Mesenchymal stem cell (in vitro differentiated cells and primary cell): ENCODE data around the gene KRTAP9-8.

Experiments used
- DNase-seq: peaks from one replicate; pipeline ENCODE4 v3.0.0-alpha.2; 2013
- H2AFZ ChIP-seq: one replicate; pipeline ENCODE4 v1.6.1; 2013; ENCODE audit warnings: low read depth, mild to moderate bottlenecking, control low read depth, inconsistent platforms, low read length, moderate library complexity
- H2AK5ac ChIP-seq: 2 replicates; pipeline ENCODE4 v1.6.1; 2013; ENCODE audit warnings: low read length, moderate library complexity, mild to moderate bottlenecking, inconsistent platforms; ENCODE audit not compliant: severe bottlenecking
- H2BK120ac ChIP-seq: one replicate; pipeline ENCODE4 v1.6.1; 2013; ENCODE audit warnings: low read depth, mild to moderate bottlenecking, inconsistent platforms, low read length, moderate library complexity
- H2BK12ac ChIP-seq, 2 experiments: one replicate each; pipeline ENCODE4 v1.6.1; 2013; ENCODE audit warnings: inconsistent platforms in 2 of 2, low read length in 2 of 2, mild to moderate bottlenecking in 2 of 2, moderate library complexity in 2 of 2, control low read depth in 1 of 2
- H2BK15ac ChIP-seq: one replicate; pipeline ENCODE4 v1.6.1; 2013; ENCODE audit warnings: mild to moderate bottlenecking, low read depth, inconsistent platforms; ENCODE audit not compliant: poor library complexity, severe bottlenecking
- H2BK5ac ChIP-seq: 2 replicates; pipeline ENCODE4 v1.6.1; 2013; ENCODE audit warnings: low read depth, mild to moderate bottlenecking, low read length, control low read depth, inconsistent platforms; ENCODE audit not compliant: poor library complexity, severe bottlenecking
- H3K14ac ChIP-seq, 2 experiments: one replicate each; pipeline ENCODE4 v1.6.1; 2013; ENCODE audit warnings: inconsistent platforms in 2 of 2, low read length in 2 of 2, control low read depth in 1 of 2, mild to moderate bottlenecking in 1 of 2, moderate library complexity in 1 of 2
- H3K18ac ChIP-seq, 2 experiments: one replicate each; pipeline ENCODE4 v1.6.1; 2013; ENCODE audit warnings: inconsistent platforms in 2 of 2, low read length in 2 of 2, control low read depth in 1 of 2, low read depth in 1 of 2, mild to moderate bottlenecking in 1 of 2
- H3K23ac ChIP-seq, 2 experiments: one replicate each; pipeline ENCODE4 v1.6.1; 2013; ENCODE audit warnings: inconsistent platforms in 2 of 2, low read length in 2 of 2, mild to moderate bottlenecking in 2 of 2, moderate library complexity in 2 of 2, control low read depth in 1 of 2
- H3K27ac ChIP-seq: 2 replicates; pipeline ENCODE4 v1.5.1; 2013; ENCODE audit warnings: mild to moderate bottlenecking, moderate library complexity, low read length, control low read depth, inconsistent platforms; ENCODE audit not compliant: poor library complexity, severe bottlenecking
- H3K27me3 ChIP-seq, 2 experiments: 2 replicates each; pipeline versions ENCODE4 v1.6.1 to v1.7.0; 2013; ENCODE audit warnings: low read length in 2 of 2, mild to moderate bottlenecking in 2 of 2, moderate library complexity in 2 of 2, control low read depth in 1 of 2, inconsistent platforms in 1 of 2; ENCODE audit not compliant: control insufficient read depth in 1 of 2, insufficient read depth in 1 of 2
- H3K36me3 ChIP-seq, 2 experiments: 2 replicates each; pipeline versions ENCODE4 v1.6.1 to v1.7.0; 2013; ENCODE audit warnings: low read length in 2 of 2, control low read depth in 1 of 2, inconsistent platforms in 1 of 2, low read depth in 1 of 2, mild to moderate bottlenecking in 1 of 2; ENCODE audit not compliant: insufficient read depth in 2 of 2, control insufficient read depth in 1 of 2
- H3K4ac ChIP-seq, 2 experiments: one replicate each; pipeline ENCODE4 v1.6.1; 2013; ENCODE audit warnings: inconsistent platforms in 2 of 2, low read length in 2 of 2, mild to moderate bottlenecking in 2 of 2, moderate library complexity in 2 of 2, control low read depth in 1 of 2, low read depth in 1 of 2
- H3K4me1 ChIP-seq: 2 replicates; pipeline ENCODE4 v1.6.1; 2013; ENCODE audit warnings: low read depth, low read length, control low read depth; ENCODE audit not compliant: control insufficient read depth, insufficient read depth
- H3K4me2 ChIP-seq: 2 replicates; pipeline ENCODE4 v1.6.1; 2013; ENCODE audit warnings: low read length, mild to moderate bottlenecking, inconsistent platforms; ENCODE audit not compliant: poor library complexity, severe bottlenecking
- H3K4me3 ChIP-seq, 2 experiments: 2 replicates each; pipeline versions ENCODE4 v1.5.1 to v1.7.0; 2013; ENCODE audit warnings: low read length in 2 of 2, mild to moderate bottlenecking in 2 of 2, control low read depth in 1 of 2, low read depth in 1 of 2; ENCODE audit not compliant: insufficient read depth in 1 of 2
- H3K79me1 ChIP-seq: replicated peaks from 2 replicates; pipeline ENCODE4 v1.6.1; 2013; ENCODE audit warnings: mild to moderate bottlenecking, control low read depth, low read length, inconsistent platforms; ENCODE audit not compliant: poor library complexity, severe bottlenecking
- H3K9ac ChIP-seq: 2 replicates; pipeline ENCODE4 v1.7.0; 2013; ENCODE audit warnings: mild to moderate bottlenecking, low read length, moderate library complexity
- H3K9me3 ChIP-seq: 2 replicates; pipeline ENCODE4 v1.7.0; 2013; ENCODE audit warnings: mild to moderate bottlenecking, low read length; ENCODE audit not compliant: control insufficient read depth
- H4K8ac ChIP-seq: one replicate; pipeline ENCODE4 v1.6.1; 2013; ENCODE audit warnings: inconsistent platforms, mild to moderate bottlenecking, low read length, moderate library complexity
- H4K91ac ChIP-seq: one replicate; pipeline ENCODE4 v1.6.1; 2013; ENCODE audit warnings: mild to moderate bottlenecking, low read length, inconsistent platforms
- WGBS: methylation state at CpG from one replicate; pipeline ENCODE4 v1.1.7; 2013; ENCODE audit warnings: mixed read lengths; 5-methylcytosine and 5-hydroxymethylcytosine counted together

The KRTAP9-8 gene

DNA sequence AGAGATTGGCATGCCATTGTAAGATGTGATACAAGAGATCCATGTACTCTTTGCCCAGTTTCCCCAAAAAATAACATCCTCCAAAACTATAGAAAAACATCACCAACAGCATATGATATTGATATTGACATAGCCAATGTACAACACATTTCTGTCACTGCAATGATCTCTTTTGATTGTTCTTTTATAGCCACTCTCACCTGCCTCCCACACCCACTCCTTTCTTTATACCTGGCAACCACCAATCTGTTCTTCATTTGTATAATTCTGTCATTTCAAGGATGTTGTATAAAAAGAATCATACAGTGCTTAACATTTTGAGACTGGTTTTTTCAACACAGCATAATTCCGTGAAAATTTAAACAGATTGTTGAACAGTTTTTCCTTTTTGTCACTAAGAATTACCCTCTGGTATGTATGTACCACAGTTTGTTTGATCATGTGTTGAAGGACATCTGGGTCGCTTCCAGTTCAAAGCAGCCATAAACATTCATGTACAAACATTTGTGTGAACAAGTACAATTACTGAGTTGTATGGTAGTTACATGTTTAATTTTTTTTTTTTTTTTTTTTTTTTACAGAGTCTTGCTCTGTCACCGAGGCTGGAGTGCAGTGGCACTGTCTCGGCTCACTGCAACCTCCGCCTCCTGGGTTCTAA lies 38.2 kb upstream of the KRTAP9-8 start:
- Histone ChIP-seq H3K23ac (no peak overlapping the region), H2BK120ac (no peak overlapping the region), H4K91ac (no peak overlapping the region), H3K9me3 (peaks cover 7% of the 10 kb centered on the region), H3K36me3 (no peaks in the 10 kb centered on the region), H2BK12ac (no peak overlapping the region), H3K18ac (no peak overlapping the region), H2BK15ac (no peak overlapping the region), H3K27me3 (no peaks in the 10 kb centered on the region), H3K27ac (no peak overlapping the region), H2AK5ac (no peak overlapping the region), H3K4me1 (no peaks in the 10 kb centered on the region), H3K14ac (no peak overlapping the region), H2BK5ac (no peak overlapping the region), H3K79me1 (no peaks in the 10 kb centered on the region), H4K8ac (no peak overlapping the region), H3K9ac (no peak overlapping the region), H3K4me2 (no peak overlapping the region), H3K4me3 (no peak overlapping the region), H3K4ac (no peak overlapping the region), H2AFZ (no peak overlapping the region)
- WGBS: 53% methylated on average over 3 of the region's 5 CpGs
- DNase-seq: no peak

- H3K14ac ChIP-seq: no peak overlapping the region
- no peaks in the 10 kb centered on the region for H3K36me3 ChIP-seq
- no peak overlapping the region for H3K18ac ChIP-seq
- no peak overlapping the region for H2AFZ ChIP-seq
- WGBS: 74% methylated on average over 1 of the region's 1 CpG
- no peak overlapping the region for H2BK120ac ChIP-seq
- H2BK15ac ChIP-seq: no peak overlapping the region
- no peak overlapping the region for H3K23ac ChIP-seq
- no peak overlapping the region for H3K27ac ChIP-seq
- H2BK5ac ChIP-seq: no peak overlapping the region
- H2AK5ac ChIP-seq: no peak overlapping the region
- no peak overlapping the region for H3K4me2 ChIP-seq
- no peaks in the 10 kb centered on the region for H3K79me1 ChIP-seq
- H4K91ac ChIP-seq: no peak overlapping the region
- H4K8ac ChIP-seq: no peak overlapping the region
- H2BK12ac ChIP-seq: no peak overlapping the region
- H3K4me1 ChIP-seq: peaks cover 7% of the 10 kb centered on the region
- no peak overlapping the region for H3K4ac ChIP-seq
- H3K9me3 ChIP-seq: no peaks in the 10 kb centered on the region
- no peak for DNase-seq
- peaks cover 0 to 2% of the 10 kb centered on the region in 2 experiments for H3K27me3 ChIP-seq
- H3K4me3 ChIP-seq: no peak overlapping the region
- no peak overlapping the region for H3K9ac ChIP-seq
Observed at GRCh38 chr17:41211845-41212466, 25.8 kb upstream of the KRTAP9-8 start.

DNA sequence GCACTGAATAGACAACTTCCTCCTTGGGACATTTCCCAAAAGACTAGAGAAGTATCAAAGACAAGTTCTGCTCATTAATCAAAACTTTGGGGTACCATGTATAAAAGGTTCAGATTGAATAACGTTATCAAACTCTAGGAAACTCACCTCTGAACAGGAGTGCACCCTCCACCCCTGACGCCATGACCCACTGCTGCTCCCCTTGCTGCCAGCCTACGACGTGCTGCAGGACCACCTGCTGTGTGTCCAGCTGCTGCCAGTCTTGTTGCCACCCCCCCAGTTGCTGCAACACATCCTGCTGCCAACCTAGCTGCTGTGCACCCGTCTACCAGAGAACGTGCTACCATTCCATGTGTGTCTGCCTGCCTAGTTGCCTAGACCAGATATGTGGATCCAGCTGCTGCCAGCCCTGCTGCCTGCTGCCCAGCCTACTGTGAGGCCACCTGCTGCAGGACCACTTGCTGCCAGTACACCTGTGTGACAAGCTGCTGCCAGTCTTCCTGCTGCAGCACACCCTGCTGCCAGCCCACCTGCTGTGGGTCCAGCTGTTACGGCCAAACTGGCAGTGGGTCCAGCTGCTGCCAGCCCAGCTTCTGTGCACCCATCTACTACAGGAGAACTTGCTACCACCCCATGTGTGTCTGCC lies 25.2 kb upstream of the KRTAP9-8 start:
- DNase-seq: no peak
- H4K91ac ChIP-seq: no peak overlapping the region
- no peaks in the 10 kb centered on the region for H3K9me3 ChIP-seq
- H2BK120ac ChIP-seq: no peak overlapping the region
- WGBS: 78% methylated on average over 7 of the region's 7 CpGs
- no peak overlapping the region for H3K4ac ChIP-seq
- H3K4me1 ChIP-seq: peaks cover 7% of the 10 kb centered on the region
- H2BK5ac ChIP-seq: no peak overlapping the region
- no peak overlapping the region for H3K9ac ChIP-seq
- H3K36me3 ChIP-seq: no peaks in the 10 kb centered on the region
- no peak overlapping the region for H3K14ac ChIP-seq
- no peak overlapping the region for H2AK5ac ChIP-seq
- H3K4me2 ChIP-seq: no peak overlapping the region
- no peak overlapping the region for H4K8ac ChIP-seq
- H2AFZ ChIP-seq: no peak overlapping the region
- no peak overlapping the region for H2BK15ac ChIP-seq
- no peak overlapping the region for H3K4me3 ChIP-seq
- H3K27me3 ChIP-seq: peaks cover 0 to 4% of the 10 kb centered on the region in 2 experiments
- no peak overlapping the region for H3K27ac ChIP-seq
- H3K23ac ChIP-seq: no peak overlapping the region
- no peak overlapping the region for H2BK12ac ChIP-seq
- no peaks in the 10 kb centered on the region for H3K79me1 ChIP-seq
- H3K18ac ChIP-seq: no peak overlapping the region

GRCh38 chr17:41215681-41216080 lies 22.1 kb upstream of the KRTAP9-8 start:
- WGBS: no CpG with 5 or more reads among the region's 1 CpG

More at GRCh38 chr17:41215681-41216080, 22.1 kb upstream of the KRTAP9-8 start:
- peaks cover 0 to 4% of the 10 kb centered on the region in 2 experiments for H3K27me3 ChIP-seq
- H3K9ac ChIP-seq: no peak overlapping the region
- H2AFZ ChIP-seq: no peak overlapping the region
- H3K4me3 ChIP-seq: no peak overlapping the region
- H2BK5ac ChIP-seq: no peak overlapping the region
- H3K14ac ChIP-seq: no peak overlapping the region
- H2BK12ac ChIP-seq: no peak overlapping the region
- no peak overlapping the region for H3K4ac ChIP-seq
- H3K36me3 ChIP-seq: no peaks in the 10 kb centered on the region
- no peak overlapping the region for H2AK5ac ChIP-seq
- H2BK120ac ChIP-seq: no peak overlapping the region
- no peak overlapping the region for H3K23ac ChIP-seq
- no peak overlapping the region for H3K18ac ChIP-seq
- no peak overlapping the region for H3K27ac ChIP-seq
- H3K4me2 ChIP-seq: no peak overlapping the region
- H4K8ac ChIP-seq: no peak overlapping the region
- no peaks in the 10 kb centered on the region for H3K79me1 ChIP-seq
- DNase-seq: no peak
- no peaks in the 10 kb centered on the region for H3K9me3 ChIP-seq
- H3K4me1 ChIP-seq: peaks cover 7% of the 10 kb centered on the region
- no peak overlapping the region for H2BK15ac ChIP-seq
- H4K91ac ChIP-seq: no peak overlapping the region
